Measurements from ENCODE around the gene TANC1.

DNA sequence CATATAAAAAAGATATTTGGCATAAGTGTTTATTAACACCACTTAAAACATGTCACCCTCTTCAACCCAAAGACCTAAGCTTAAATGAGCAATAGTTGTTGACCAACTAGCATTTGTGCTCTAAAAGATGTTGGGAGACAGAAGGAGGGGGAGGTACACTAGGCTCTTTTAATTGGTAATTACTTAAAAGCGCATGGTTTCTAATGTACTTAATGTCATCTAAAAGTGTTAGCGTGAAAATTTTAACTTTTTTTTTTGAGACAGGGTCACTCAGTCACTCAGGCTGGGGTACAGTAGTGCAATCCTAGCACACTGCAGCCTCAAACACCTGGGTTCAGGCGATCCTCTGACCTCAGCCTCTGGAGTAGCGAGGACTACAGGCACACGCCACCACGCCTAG is 312.6 kb downstream of the TANC1 start:
- TF ChIP-seq, protein P1, sequence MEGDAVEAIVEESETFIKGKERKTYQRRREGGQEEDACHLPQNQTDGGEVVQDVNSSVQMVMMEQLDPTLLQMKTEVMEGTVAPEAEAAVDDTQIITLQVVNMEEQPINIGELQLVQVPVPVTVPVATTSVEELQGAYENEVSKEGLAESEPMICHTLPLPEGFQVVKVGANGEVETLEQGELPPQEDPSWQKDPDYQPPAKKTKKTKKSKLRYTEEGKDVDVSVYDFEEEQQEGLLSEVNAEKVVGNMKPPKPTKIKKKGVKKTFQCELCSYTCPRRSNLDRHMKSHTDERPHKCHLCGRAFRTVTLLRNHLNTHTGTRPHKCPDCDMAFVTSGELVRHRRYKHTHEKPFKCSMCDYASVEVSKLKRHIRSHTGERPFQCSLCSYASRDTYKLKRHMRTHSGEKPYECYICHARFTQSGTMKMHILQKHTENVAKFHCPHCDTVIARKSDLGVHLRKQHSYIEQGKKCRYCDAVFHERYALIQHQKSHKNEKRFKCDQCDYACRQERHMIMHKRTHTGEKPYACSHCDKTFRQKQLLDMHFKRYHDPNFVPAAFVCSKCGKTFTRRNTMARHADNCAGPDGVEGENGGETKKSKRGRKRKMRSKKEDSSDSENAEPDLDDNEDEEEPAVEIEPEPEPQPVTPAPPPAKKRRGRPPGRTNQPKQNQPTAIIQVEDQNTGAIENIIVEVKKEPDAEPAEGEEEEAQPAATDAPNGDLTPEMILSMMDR (IDR thresholded peaks at IDR 0.05) = no peak
- no peak for TF ChIP-seq POLR2A (IDR thresholded peaks at IDR 0.05)
